Testis (tissue), 2 donors: ENCODE data around the gene LRRIQ1.

Experiments
- POLR2A ChIP-seq: fragments of 450-650 bp; IDR thresholded peaks from one replicate; pipeline ENCODE4 v1.6.1; 2017; ENCODE audit warnings: antibody characterized with exemption, mild to moderate bottlenecking, moderate library complexity
- TF ChIP-seq, protein P1 (sequence below), 3 experiments: fragments of 450-650 bp in 2 of 3; fragments of 200-600 bp in 1 of 3; sonication (generic) in 1 of 3; IDR thresholded peaks; one replicate each; pipeline ENCODE4 v1.5.1; 2016 to 2019; ENCODE audit warnings: antibody characterized with exemption in 3 of 3, mild to moderate bottlenecking in 2 of 3, moderate library complexity in 1 of 3

GRCh38 chr12:85156569-85156968 is 120.4 kb downstream of the LRRIQ1 start:
- TF ChIP-seq, protein P1, sequence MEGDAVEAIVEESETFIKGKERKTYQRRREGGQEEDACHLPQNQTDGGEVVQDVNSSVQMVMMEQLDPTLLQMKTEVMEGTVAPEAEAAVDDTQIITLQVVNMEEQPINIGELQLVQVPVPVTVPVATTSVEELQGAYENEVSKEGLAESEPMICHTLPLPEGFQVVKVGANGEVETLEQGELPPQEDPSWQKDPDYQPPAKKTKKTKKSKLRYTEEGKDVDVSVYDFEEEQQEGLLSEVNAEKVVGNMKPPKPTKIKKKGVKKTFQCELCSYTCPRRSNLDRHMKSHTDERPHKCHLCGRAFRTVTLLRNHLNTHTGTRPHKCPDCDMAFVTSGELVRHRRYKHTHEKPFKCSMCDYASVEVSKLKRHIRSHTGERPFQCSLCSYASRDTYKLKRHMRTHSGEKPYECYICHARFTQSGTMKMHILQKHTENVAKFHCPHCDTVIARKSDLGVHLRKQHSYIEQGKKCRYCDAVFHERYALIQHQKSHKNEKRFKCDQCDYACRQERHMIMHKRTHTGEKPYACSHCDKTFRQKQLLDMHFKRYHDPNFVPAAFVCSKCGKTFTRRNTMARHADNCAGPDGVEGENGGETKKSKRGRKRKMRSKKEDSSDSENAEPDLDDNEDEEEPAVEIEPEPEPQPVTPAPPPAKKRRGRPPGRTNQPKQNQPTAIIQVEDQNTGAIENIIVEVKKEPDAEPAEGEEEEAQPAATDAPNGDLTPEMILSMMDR (IDR thresholded peaks at IDR 0.05) = no peak
- no peak for TF ChIP-seq POLR2A
